OCI-LY3 (cell line): ENCODE measurements around the gene GOLT1A.

ENCODE experiments used
- H2AFZ ChIP-seq: fragments of 200-600, 300-600 bp; shearing (Covaris generic); 2 replicates; pipeline ENCODE4 v1.6.0; 2014; ENCODE audit warnings: antibody characterized with exemption, low read depth, low read length
- H3K27ac ChIP-seq: fragments of 200-600, 300-600 bp; sonication (generic); 2 replicates; pipeline ENCODE4 v1.5.1; 2014; ENCODE audit warnings: mild to moderate bottlenecking, low read length, moderate library complexity, mixed read lengths
- H3K27me3 ChIP-seq: fragments of 200-600, 300-600 bp; sonication (generic); 2 replicates; pipeline ENCODE4 v1.6.1; 2014; ENCODE audit warnings: low read depth, low read length, mixed read lengths
- H3K36me3 ChIP-seq: fragments of 200-600, 300-600 bp; sonication (generic); replicated peaks from 2 replicates; pipeline ENCODE3; 2014; ENCODE audit warnings: low read depth, low read length, mixed read lengths
- H3K4me1 ChIP-seq: fragments of 300-600, 200-600 bp; sonication (generic); 2 replicates; pipeline ENCODE4 v1.6.1; 2014; ENCODE audit warnings: low read length, mixed read lengths
- H3K4me2 ChIP-seq: fragments of 200-600, 300-600 bp; sonication (generic); 2 replicates; pipeline ENCODE4 v1.6.1; 2014; ENCODE audit warnings: low read length, mixed read lengths
- H3K4me3 ChIP-seq: fragments of 300-600, 200-600 bp; sonication (generic); 2 replicates; pipeline ENCODE4 v1.5.1; 2014; ENCODE audit warnings: antibody characterized with exemption, mild to moderate bottlenecking, low read length, moderate library complexity
- H3K79me2 ChIP-seq: fragments of 300-600, 200-600 bp; shearing (Covaris generic); 2 replicates; pipeline ENCODE4 v1.6.1; 2014; ENCODE audit warnings: mild to moderate bottlenecking, low read length, mixed read lengths
- H3K9ac ChIP-seq: fragments of 300-600, 200-600 bp; shearing (Covaris generic); 2 replicates; pipeline ENCODE4 v1.6.0; 2014; ENCODE audit warnings: mild to moderate bottlenecking, low read length, moderate library complexity
- H3K9me3 ChIP-seq: fragments of 200-600, 300-600 bp; shearing (Covaris generic); 2 replicates; pipeline ENCODE4 v1.6.1; 2014; ENCODE audit warnings: low read length, mixed read lengths; ENCODE audit not compliant: insufficient read depth
- H4K20me1 ChIP-seq: fragments of 200-600, 300-600 bp; sonication (generic); 2 replicates; pipeline ENCODE4 v1.6.1; 2016; ENCODE audit warnings: low read length, mixed read lengths; ENCODE audit not compliant: insufficient read depth
- EZH2phosphoT487 ChIP-seq: fragments of 200-600 bp; shearing (Covaris generic); IDR thresholded peaks from 2 replicates; pipeline ENCODE4 v1.6.1; 2018; ENCODE audit warnings: antibody characterized with exemption, mixed run types, low read depth
- TF ChIP-seq, protein P1 (sequence below): fragments of 200-600, 300-600 bp; sonication (generic); IDR thresholded peaks from 2 replicates; pipeline ENCODE4 v1.5.1; 2014; ENCODE audit warnings: antibody characterized with exemption, low read length, low read depth

The GOLT1A gene

DNA sequence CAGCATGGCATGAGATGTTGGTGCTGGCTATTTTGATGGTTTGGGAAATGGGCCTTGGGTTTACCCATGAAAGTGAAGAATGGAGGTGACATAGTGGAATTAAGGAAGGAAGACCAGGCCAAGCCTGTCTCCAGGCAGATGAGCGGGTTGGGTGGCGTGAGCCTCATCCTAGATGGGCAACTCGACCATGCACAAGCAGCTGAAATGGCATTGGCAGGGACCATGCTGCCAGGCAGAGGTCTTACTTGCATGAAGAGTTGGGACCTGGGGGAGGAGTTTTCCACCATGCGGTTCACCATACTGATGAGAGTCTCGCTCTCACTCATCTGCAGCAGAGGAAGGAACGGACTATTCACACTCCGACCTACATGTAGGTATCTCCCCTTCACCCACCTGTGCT, 37.5 kb upstream of the GOLT1A start:
- H4K20me1 ChIP-seq: no peaks in the 10 kb centered on the region
- H3K9me3 ChIP-seq: no peaks in the 10 kb centered on the region
- H3K36me3 ChIP-seq: no peaks in the 10 kb centered on the region
- no peaks in the 10 kb centered on the region for H3K4me1 ChIP-seq
- H3K27me3 ChIP-seq: peaks cover 83% of the 10 kb centered on the region
- H3K9ac ChIP-seq: no peak overlapping the region
- H3K27ac ChIP-seq: no peak overlapping the region
- no peak overlapping the region for H2AFZ ChIP-seq
- no peak overlapping the region for H3K4me2 ChIP-seq
- H3K79me2 ChIP-seq: no peaks in the 10 kb centered on the region
- TF ChIP-seq, protein P1, sequence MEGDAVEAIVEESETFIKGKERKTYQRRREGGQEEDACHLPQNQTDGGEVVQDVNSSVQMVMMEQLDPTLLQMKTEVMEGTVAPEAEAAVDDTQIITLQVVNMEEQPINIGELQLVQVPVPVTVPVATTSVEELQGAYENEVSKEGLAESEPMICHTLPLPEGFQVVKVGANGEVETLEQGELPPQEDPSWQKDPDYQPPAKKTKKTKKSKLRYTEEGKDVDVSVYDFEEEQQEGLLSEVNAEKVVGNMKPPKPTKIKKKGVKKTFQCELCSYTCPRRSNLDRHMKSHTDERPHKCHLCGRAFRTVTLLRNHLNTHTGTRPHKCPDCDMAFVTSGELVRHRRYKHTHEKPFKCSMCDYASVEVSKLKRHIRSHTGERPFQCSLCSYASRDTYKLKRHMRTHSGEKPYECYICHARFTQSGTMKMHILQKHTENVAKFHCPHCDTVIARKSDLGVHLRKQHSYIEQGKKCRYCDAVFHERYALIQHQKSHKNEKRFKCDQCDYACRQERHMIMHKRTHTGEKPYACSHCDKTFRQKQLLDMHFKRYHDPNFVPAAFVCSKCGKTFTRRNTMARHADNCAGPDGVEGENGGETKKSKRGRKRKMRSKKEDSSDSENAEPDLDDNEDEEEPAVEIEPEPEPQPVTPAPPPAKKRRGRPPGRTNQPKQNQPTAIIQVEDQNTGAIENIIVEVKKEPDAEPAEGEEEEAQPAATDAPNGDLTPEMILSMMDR: no peak
- no peak for TF ChIP-seq EZH2phosphoT487
- no peak overlapping the region for H3K4me3 ChIP-seq

DNA sequence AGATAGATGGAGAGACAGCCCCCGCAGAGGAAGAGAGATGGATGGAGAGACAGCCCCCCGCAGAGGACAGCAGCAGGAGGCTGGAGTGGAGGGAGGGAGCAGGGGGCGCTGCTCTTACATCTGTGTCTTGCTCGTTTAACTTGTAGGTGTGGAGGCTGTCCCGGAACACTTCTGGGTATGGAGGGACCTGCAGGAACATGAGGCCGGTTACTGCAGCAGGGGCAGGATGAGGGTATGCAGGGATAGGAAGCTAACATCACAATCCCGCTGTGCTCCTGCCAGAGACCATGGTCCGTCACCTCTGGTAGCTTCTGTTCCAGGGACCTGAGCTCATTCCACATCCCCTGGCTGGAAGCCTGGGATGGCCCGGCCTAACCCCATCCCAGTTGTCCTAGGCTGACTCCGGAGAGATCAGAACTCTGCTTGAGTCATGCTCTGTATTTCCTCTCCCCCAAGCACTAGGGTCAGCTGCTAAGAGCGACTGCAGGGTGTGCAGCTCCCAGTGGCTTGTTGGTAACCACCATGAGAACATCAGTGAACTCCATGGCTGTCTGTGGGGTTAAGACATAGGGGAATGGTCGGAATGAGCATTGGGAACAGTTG, 36.7 kb upstream of the GOLT1A start:
- Histone ChIP-seq H4K20me1 (no peaks in the 10 kb centered on the region), H3K79me2 (no peaks in the 10 kb centered on the region), H2AFZ (no peak overlapping the region), H3K27me3 (peaks cover 77% of the 10 kb centered on the region), H3K4me2 (no peak overlapping the region), H3K4me3 (no peak overlapping the region), H3K36me3 (no peaks in the 10 kb centered on the region), H3K9me3 (no peaks in the 10 kb centered on the region), H3K9ac (no peak overlapping the region), H3K27ac (no peak overlapping the region), H3K4me1 (no peaks in the 10 kb centered on the region)
- TF ChIP-seq EZH2phosphoT487: no peak
- TF ChIP-seq, protein P1: no peak

DNA sequence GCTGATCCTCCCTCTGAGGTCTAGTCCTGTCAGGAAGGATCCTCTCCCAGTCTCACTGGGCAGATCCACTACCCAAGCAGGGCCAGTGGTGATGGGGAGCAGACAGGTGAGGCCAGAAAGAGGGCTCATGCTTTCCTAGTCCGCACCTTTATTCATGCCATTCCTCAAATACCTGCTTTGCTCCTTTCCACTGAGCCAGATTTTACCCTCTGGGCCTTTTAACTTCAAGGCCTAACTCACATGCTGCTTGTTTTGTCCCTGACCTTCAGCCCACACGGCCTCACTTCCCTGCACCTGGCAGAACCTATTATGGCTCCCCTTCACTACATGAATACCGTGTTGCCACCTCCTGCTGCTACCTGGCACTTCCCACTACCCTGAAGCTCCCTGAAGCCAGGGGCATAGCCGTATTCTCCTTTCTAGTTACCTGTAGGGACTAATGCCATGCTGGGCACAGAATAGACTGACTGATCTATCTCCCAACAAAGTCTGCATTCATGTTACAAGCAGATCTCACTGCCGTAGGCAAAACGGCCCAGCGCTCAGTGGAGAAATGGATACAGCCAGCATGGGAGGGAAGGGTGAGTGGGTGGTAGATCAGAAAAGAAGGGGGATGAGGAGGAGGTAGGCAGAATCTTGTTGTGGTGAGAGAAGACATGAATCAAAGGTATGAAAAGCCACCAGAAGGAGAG, 36.1 kb upstream of the GOLT1A start:
- Histone ChIP-seq H3K27ac (no peak overlapping the region), H3K36me3 (no peaks in the 10 kb centered on the region), H2AFZ (no peak overlapping the region), H3K79me2 (no peaks in the 10 kb centered on the region), H3K4me1 (no peaks in the 10 kb centered on the region), H3K27me3 (peaks cover 73% of the 10 kb centered on the region), H3K4me3 (no peak overlapping the region), H3K9me3 (no peaks in the 10 kb centered on the region), H3K4me2 (no peak overlapping the region), H3K9ac (no peak overlapping the region), H4K20me1 (no peaks in the 10 kb centered on the region)
- TF ChIP-seq, protein P1: no peak
- TF ChIP-seq EZH2phosphoT487: no peak

DNA sequence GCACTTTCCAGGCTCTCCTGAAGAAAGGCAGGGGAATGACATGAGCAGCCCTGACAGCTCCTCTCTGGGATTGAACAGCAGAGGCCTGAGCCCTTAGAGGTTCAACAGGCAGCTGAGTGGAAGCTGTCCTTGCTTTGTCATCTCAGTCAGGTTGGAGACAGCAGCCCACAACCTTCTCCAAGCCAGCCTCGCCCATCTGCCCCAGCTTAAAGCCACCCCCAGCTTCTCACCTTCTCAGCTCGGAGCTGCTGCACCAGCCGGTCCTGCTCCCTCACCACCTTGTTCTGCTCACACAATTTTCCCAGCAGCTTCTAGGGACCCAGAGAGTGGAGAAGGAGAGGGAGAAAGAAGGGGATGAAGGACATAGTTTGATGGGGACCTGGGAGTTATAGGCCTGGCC, 35.2 kb upstream of the GOLT1A start:
- Histone ChIP-seq H3K9me3 (no peaks in the 10 kb centered on the region), H3K9ac (no peak overlapping the region), H3K27ac (no peak overlapping the region), H4K20me1 (no peaks in the 10 kb centered on the region), H3K4me1 (no peaks in the 10 kb centered on the region), H3K79me2 (no peaks in the 10 kb centered on the region), H3K36me3 (no peaks in the 10 kb centered on the region), H3K4me2 (no peak overlapping the region), H3K27me3 (peaks cover 63% of the 10 kb centered on the region), H2AFZ (no peak overlapping the region), H3K4me3 (no peak overlapping the region)
- no peak for TF ChIP-seq EZH2phosphoT487
- TF ChIP-seq, protein P1: no peak
